IPS-18c (cell line): ENCODE results near the gene KRTAP5-1.

Experiments used
- H3K4me3 ChIP-seq: 2 replicates; pipeline ENCODE4 v1.7.0; 2013; ENCODE audit warnings: low read depth, mild to moderate bottlenecking, low read length, moderate library complexity; ENCODE audit not compliant: insufficient read depth
- H3K9me3 ChIP-seq: one replicate; pipeline ENCODE4 v1.6.1; 2013; ENCODE audit warnings: mild to moderate bottlenecking, low read length, moderate library complexity; ENCODE audit not compliant: control insufficient read depth, insufficient read depth

KRTAP5-1 gene

DNA sequence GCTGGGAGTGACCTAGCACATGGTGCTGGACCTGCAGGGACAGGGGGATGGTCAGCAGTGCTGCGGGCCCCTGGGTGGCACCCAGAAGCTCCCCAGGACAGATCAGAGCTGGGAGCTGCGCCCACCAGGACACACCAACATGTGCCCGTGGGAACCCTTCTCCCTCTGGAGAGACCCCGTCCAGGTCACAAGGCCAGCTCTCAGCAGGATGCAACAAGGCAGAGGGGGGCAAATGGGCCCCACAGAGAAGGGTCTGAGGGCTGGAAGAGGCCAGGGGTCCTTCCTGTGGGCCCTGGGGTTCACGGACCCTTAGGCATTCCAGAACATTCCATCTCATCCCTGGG, 19.2 kb downstream of the KRTAP5-1 start:
- H3K4me3 ChIP-seq = no peak overlapping the region
- no peaks in the 10 kb centered on the region for H3K9me3 ChIP-seq

DNA sequence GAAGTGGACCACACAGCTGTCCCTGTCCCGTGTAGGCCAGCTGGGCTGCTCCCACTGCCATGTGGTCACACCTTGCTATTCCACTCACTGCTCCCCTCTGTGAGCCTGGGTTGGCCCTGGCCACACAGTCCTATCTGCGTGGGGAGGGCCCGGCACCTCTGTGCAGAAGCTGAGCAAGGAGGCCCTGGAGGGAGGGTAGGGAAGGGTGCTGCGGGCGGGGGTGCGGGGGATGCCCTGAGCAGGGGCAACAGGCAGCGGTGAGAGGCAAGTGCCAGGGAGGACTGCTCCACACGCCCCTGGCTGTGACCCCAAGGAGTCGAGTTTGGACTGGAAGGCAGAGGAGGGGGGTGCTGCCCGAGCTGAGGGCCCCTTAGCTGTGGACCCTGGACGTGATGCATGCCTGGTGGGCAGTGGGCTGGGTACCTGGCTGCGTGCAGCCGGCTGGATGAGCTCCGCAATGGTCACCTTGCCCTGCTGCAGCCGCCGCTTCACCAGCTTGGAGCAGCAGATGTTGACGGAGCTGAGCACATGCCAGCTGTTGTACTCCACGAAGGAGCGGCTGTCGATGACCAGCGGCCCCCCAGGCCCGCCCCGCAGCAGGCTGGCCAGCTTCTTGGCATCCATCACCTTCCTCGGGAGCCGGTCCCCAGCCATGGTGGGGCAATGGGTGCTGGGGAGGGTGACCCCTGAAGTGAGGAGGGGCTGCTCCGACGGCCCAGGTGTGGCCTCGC, 19.7 kb downstream of the KRTAP5-1 start:
- H3K9me3 ChIP-seq = no peaks in the 10 kb centered on the region
- H3K4me3 ChIP-seq = no peak overlapping the region

GRCh38 chr11:1564535-1565172, 20.4 kb downstream of the KRTAP5-1 start:
- H3K4me3 ChIP-seq = no peak overlapping the region

DNA sequence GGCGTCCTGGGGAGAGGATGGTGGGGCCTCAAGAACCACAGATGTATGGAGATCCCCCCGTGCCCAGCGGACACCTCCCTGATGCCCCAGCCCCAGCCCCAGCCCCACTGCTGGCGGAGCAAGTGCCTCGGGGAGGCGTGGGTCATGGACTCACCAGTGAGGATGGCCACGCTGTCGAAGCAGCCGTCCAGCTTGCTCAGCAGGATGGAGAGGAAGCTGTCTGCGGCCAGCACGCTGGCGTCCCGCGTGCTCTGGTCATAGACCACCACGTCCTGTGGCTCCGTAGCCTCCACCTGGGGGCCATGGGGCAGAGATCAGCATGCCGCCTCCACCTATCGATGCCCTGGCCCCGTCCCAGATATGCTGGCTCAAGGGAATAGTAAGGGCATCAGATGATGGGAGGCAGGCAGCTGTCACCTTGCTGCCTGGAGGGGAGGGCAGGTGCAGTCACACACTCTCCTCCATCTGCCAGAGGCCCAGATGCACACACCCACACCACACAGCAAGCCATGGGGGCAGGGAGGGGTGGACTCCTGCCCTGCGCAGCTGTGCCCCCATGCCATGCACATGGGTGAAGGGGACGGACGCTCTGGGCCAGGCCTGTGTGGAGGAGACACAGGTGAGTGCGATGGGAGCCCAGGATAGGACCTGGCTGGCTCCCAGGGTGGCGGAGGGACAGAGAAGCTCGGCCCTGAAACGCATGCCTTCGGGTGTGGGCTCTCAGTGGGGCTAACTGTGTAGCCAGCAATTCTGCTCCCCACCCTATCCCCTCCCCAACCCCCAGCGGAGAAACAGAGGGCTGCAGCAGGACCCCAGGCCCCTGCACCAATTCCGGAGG, 21.2 kb downstream of the KRTAP5-1 start:
- Histone ChIP-seq H3K9me3 (no peaks in the 10 kb centered on the region), H3K4me3 (no peak overlapping the region)

More at GRCh38 chr11:1564535-1565172, 20.4 kb downstream of the KRTAP5-1 start:
- no peaks in the 10 kb centered on the region for H3K9me3 ChIP-seq

DNA sequence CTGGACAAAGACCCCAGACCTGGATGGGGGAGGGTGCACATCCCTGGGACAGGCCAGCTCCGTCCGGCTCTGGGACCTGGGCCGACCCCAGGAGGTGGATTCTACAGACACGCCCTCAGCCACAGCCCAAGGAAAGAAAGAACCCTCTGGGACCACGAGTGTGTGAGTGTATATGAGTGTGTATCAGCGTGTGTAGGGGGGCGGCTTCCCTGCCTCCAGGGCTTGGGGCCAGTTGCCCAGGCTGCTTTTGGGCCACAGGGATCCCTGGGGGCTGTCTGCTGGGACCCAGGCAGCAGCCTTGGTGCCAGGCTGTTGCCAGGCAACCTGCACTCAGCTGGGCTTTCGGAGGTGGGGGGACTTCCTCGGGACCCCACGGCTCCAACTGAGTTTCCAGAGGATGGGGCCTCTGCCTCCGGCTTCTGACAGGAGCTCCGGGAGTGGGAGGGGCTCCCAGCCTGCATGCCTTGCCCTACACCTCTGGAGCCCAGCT, 21.9 kb downstream of the KRTAP5-1 start:
- Histone ChIP-seq H3K9me3 (no peaks in the 10 kb centered on the region), H3K4me3 (no peak overlapping the region)

- no peak overlapping the region for H3K4me3 ChIP-seq
- no peaks in the 10 kb centered on the region for H3K9me3 ChIP-seq
Measured at GRCh38 chr11:1562469-1563148, 22.5 kb downstream of the KRTAP5-1 start.

GRCh38 chr11:1561955-1562354, 23.1 kb downstream of the KRTAP5-1 start:
- Histone ChIP-seq H3K4me3 (no peak overlapping the region), H3K9me3 (no peaks in the 10 kb centered on the region)

GRCh38 chr11:1561266-1561665, 23.8 kb downstream of the KRTAP5-1 start:
- no peaks in the 10 kb centered on the region for H3K9me3 ChIP-seq
- no peak overlapping the region for H3K4me3 ChIP-seq

GRCh38 chr11:1560649-1561251, 24.3 kb downstream of the KRTAP5-1 start:
- no peak overlapping the region for H3K4me3 ChIP-seq
- no peaks in the 10 kb centered on the region for H3K9me3 ChIP-seq

DNA sequence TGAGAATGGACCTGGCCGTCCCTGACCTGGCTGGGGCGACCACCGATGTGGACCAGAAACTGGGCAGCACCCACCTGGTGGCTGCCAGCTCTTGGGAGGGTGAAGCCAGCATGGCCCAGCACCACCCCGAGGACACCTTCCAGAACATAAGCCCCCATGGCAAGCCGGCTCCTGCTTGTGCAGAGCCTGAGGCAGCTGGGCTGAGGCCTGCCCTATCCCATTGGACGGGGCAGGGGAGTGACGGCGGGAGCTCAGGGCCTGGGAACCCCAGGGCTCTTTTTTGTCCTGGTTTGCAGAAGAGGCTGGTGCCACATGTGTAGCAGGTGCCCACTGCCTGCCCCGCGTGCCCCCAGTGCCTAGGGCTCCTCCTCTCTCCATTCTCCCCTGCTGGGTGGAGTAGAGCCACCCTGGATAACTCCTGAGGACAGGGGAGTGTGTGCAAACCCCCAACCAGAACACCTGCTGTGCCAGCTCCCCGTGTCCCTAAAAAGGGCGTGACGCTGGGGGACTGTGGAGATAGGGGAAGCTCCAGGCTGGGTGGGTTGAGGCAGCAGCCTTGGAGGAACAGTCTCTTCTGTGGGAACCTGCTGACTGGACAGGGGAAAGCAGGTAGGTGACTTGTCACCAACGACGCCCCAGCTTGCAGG, 25.0 kb downstream of the KRTAP5-1 start:
- Histone ChIP-seq H3K4me3 (no peak overlapping the region), H3K9me3 (no peaks in the 10 kb centered on the region)

DNA sequence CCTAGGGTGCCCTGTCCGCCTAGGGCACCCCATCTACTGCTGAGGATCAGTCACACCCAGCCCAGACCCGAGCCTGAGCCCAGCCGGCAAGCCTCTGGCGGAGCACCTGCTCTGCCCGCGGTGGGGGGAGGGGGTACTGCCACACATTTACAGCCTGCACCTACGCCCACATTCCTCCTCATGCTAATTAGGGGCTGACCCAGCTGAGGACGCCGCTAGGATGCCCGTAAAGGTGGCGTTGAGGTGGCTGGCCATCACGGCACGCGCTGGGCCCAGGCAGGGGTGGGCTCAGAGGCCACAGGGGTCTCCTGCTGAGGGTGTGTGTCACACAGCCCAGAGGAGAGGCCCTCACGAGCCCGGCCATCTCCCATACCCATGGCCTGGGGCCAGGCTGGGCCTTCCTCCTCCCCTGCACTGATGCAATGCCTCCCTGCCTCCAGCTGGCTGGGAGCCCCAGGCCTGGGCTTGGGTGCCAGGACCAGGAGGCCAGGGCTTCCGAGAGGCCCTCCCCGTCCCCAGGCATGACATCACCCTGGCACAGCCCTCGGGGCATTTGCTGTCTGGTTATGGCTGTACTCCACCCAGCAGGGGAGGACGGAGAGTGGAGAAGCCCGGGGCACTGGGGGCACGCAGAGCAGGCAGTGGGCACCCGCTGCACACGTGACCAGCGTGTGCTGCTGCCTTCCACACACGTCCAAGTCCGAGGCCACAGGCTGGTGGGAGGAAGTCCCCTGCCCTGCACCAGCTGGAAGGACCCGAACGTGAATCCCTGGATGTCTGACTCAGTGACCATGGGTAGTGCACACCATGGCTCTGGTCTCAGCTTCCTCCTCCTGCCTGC, 25.8 kb downstream of the KRTAP5-1 start:
- no peak overlapping the region for H3K4me3 ChIP-seq
- no peaks in the 10 kb centered on the region for H3K9me3 ChIP-seq

DNA sequence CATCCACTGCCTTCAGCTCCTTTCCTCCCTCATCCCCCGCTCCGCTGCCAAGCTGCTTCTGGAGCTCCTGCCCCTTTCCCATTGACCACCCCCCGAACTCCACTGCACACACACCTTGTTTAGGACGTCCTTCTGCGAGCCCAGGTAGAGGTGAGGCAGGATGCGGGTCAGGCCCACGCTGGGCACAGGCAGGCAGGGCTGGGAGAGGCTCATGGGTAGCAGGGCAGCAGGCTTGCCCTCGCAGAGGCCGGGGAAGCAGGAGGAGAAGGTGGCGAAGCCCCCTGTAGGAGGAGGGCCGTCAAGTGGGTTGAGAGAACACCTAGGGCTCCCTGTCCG, 26.3 kb downstream of the KRTAP5-1 start:
- H3K4me3 ChIP-seq = no peak overlapping the region

DNA sequence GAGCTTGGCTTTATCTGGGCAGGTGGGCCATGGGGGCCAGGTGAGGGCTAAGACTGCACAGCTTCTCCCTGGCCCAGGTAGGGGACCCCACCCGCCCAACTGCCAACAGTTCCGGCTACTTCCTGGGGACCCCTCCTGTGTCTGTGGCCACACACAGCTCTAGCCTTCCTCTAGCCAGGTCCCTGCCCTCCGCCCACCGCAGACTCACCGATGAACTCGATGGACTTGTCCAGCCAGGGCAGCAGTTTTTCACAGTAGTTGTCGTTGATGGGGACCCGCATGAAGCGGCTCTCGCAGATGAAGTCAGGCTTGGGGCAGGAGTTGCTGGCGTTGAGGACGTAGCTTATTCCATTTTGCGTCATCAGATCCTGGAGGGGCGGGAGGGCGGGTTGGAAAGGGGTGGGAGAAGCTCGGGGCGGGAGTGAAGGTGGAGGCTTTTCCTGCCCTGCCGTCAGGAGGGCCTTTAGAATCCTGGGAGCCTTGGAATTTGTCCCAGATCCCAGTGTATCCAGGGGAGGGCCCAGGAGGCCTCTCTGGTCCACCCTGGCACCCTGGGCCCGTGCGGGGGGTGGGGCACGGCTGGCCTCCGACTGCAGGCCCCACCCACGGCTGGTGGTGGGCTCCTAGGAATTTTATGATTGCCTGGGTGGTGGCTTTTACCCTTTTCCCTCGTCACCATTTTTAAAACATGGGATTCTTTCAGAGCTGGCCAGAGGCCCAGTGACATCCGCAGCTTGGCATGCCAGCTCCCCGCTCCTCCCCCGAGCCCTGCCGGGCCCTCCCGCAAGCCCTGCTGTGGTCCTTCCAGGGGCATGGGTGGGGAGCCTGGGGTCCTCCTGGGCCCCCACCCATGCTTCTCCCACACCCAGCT, 26.9 kb downstream of the KRTAP5-1 start:
- no peaks in the 10 kb centered on the region for H3K9me3 ChIP-seq
- no peak overlapping the region for H3K4me3 ChIP-seq

More for the DNA sequence above, 26.3 kb downstream of the KRTAP5-1 start:
- H3K9me3 ChIP-seq = no peaks in the 10 kb centered on the region

DNA sequence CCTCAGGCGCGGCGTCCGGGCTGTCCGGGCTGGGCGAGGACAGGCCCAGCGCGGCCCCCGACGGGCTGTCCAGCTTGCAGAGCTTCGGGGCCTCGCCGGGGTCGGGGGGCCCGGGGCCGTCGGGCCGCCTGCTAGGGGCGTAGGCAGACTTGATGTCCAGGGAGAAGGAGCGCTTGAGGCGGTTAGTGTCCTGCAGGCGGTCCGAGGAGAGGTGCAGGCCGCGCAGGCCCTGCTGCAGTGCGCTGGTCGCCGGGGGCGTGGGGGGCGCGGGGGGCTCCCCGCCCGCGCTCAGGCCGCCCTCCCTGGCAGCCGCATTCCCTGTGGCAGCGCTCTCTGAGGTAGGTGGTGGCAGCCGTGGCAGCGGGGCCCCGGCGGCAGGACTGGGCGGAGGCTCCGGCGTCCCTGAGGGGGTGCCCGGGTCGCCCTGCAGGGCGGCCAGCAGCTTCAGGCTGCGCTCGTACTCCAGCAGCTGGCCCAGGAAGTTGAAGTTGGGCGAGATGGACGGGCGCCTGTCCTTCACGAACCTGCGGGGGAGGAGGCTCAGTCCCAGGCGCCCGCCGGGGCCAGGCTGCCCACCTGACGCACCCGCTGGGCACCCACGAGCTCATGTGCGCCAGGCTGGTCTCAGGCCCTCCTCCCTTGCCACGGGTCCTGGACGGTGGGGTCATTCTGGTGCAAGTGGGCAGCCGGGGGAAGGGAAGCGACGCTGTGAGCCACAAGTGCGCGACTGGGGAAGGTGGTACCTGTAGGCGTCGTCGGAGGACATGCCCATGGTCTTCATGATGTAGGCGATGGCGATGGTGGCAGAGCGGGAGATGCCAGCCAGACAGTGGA, 27.8 kb downstream of the KRTAP5-1 start:
- H3K4me3 ChIP-seq = no peak overlapping the region

More for the DNA sequence above, 27.8 kb downstream of the KRTAP5-1 start:
- H3K9me3 ChIP-seq = no peaks in the 10 kb centered on the region
